COLO668 (cell line): ENCODE results near the gene IFRD2.
A peak's percentile ranks its signal among the peaks of the same experiment; 100 is the strongest.
"Not testable (repeated sequence)": the region's sequence is repeated elsewhere in the genome, so short reads cannot be mapped to it uniquely, and the experiment has no call there.

Source experiments
- DNase-seq: peaks from one replicate; lab custom pipeline; 2025; ENCODE audit not compliant: unreplicated experiment; lab: John Stamatoyannopoulos, UW

The IFRD2 gene

GRCh38 chr3:50286322-50287227, 5.7 kb downstream of the IFRD2 start:
- no peak for DNase-seq

- not testable (repeated sequence) for DNase-seq
Measured at GRCh38 chr3:50284121-50284520, 8.1 kb downstream of the IFRD2 start.

GRCh38 chr3:50279255-50280016, 12.8 kb downstream of the IFRD2 start:
- DNase-seq: no peak

GRCh38 chr3:50278880-50279224, 13.4 kb downstream of the IFRD2 start, which contains the start of gene LSMEM2:
Gene LSMEM2 (plus strand): TSS chr3:50279087. CDS start chr3:50279114, 27 bp downstream.
- DNase-seq: no peak

- no peak for DNase-seq
Measured at GRCh38 chr3:50278123-50278879, 13.9 kb downstream of the IFRD2 start.

- no peak for DNase-seq
Measured at GRCh38 chr3:50276762-50277101, 15.5 kb downstream of the IFRD2 start.

GRCh38 chr3:50275996-50276761, 16.1 kb downstream of the IFRD2 start:
- DNase-seq: no peak

GRCh38 chr3:50275141-50275995, 16.9 kb downstream of the IFRD2 start:
- no peak for DNase-seq

- DNase-seq: peak; percentile 23
Measured at GRCh38 chr3:50274371-50275104, 17.7 kb downstream of the IFRD2 start.

- no peak for DNase-seq
Measured at GRCh38 chr3:50273689-50274065, 18.6 kb downstream of the IFRD2 start.

GRCh38 chr3:50272911-50273688, 19.1 kb downstream of the IFRD2 start:
- DNase-seq: peak; percentile 78

GRCh38 chr3:50272538-50272910, 19.7 kb downstream of the IFRD2 start:
- DNase-seq: not testable (repeated sequence)

- no peak for DNase-seq
Measured at GRCh38 chr3:50271314-50271936, 20.8 kb downstream of the IFRD2 start.

- no peak for DNase-seq
Measured at GRCh38 chr3:50270422-50271224, 21.6 kb downstream of the IFRD2 start.

GRCh38 chr3:50269977-50270413, 22.2 kb downstream of the IFRD2 start:
- DNase-seq: no peak

GRCh38 chr3:50269460-50269859, 22.8 kb downstream of the IFRD2 start:
- no peak for DNase-seq
